ENCODE data around the gene ZC3H18.

- TF ChIP-seq SRF (IDR thresholded peaks at IDR 0.05; ENCODE audit: low read depth), result no peak
- TF ChIP-seq CTCF (IDR thresholded peaks at IDR 0.05 in 2 of 3, conservative IDR thresholded peaks at IDR 0.05 in 1 of 3; ENCODE audit: borderline replicate concordance in 1 of 3, insufficient read depth in 1 of 3, low read depth in 2 of 3, low read length in 2 of 3), result no peak
- no peak for TF ChIP-seq EZH2phosphoT487 (IDR thresholded peaks at IDR 0.05; ENCODE audit: borderline replicate concordance)
- TF ChIP-seq SP1 (IDR thresholded peaks at IDR 0.05; ENCODE audit: low read depth), result no peak
- TF ChIP-seq ZFX (IDR thresholded peaks at IDR 0.05), result no peak
Measured at GRCh38 chr16:88539261-88539651, 30.9 kb upstream of the ZC3H18 start.
